Peyer's patch (tissue), 4 donors: Measurements from ENCODE around the gene PDLIM1. TPM values are rescaled to one million over a fixed set of nuclear protein-coding genes. Genes with fewer than 3 reads are reported as not detected.

Experiments used
- DNase-seq, 3 donors: peaks; one replicate each; pipeline ENCODE4 v3.0.0-alpha.2; 2017 to 2019
- H3K27ac ChIP-seq, 4 donors: fragments of 200-600 bp; sonication (generic); one replicate each; pipeline ENCODE4 v1.5.1; 2016 to 2019
- H3K27me3 ChIP-seq, 2 donors: fragments of 200-600 bp; sonication (generic); one replicate each; pipeline ENCODE4 v1.5.1; 2019
- H3K36me3 ChIP-seq, 3 donors: fragments of 200-600 bp; sonication (generic); one replicate each; pipeline ENCODE4 v1.5.1; 2016 to 2019
- H3K4me1 ChIP-seq, 4 donors: fragments of 200-600 bp; sonication (generic); one replicate each; pipeline ENCODE4 v1.5.1; 2016 to 2019
- H3K4me3 ChIP-seq, 4 donors: fragments of 200-600 bp; sonication (generic); 1 replicate in 3 of 4; 2 replicates in 1 of 4; pipeline ENCODE4 v1.5.1; 2016 to 2019; ENCODE audit warnings: mild to moderate bottlenecking in 1 of 4
- H3K9me3 ChIP-seq, 4 donors: fragments of 200-600 bp; sonication (generic); one replicate each; pipeline ENCODE4 v1.5.1; 2016 to 2019; ENCODE audit warnings: mild to moderate bottlenecking in 1 of 4
- CTCF ChIP-seq, 6 experiments: fragments of 450-650 bp in 4 of 6; fragments of 200-600 bp in 2 of 6; sonication (generic) in 1 of 6; IDR thresholded peaks; one replicate each; pipeline ENCODE4 v1.5.1; 2017 to 2019; ENCODE audit warnings: antibody characterized with exemption in 6 of 6, mild to moderate bottlenecking in 3 of 6, moderate library complexity in 1 of 6
- POLR2A ChIP-seq, 2 donors: fragments of 450-650 bp; IDR thresholded peaks; one replicate each; pipeline ENCODE4 v1.5.1; 2017; ENCODE audit warnings: antibody characterized with exemption in 2 of 2, mild to moderate bottlenecking in 2 of 2, moderate library complexity in 2 of 2
- total RNA-seq, 4 donors: library from RNA; depleted of rRNA; stranded (reverse); fragments of >200 nt; gene quantifications; one replicate each; pipeline ENCODE4 v1.1.0, GENCODE V29; 2016

Gene PDLIM1
- total RNA-seq, 4 donors from 2014 or later: 180 to 351 (median 240) TPM

GRCh38 chr10:95334805-95335144 is 44.0 kb upstream of the PDLIM1 start:
- Histone ChIP-seq H3K4me3 (no peak overlapping the region), H3K27me3 (no peaks in the 10 kb centered on the region), H3K27ac (peak overlapping the region; percentile 6 to 90 (median 62)), H3K36me3 (no peaks in the 10 kb centered on the region), H3K9me3 (no peaks in the 10 kb centered on the region), H3K4me1 (peaks cover 0 to 9% (median 0%) of the 10 kb centered on the region in 4 donors)
- TF ChIP-seq CTCF (IDR thresholded peaks at IDR 0.05) (no peak), POLR2A (IDR thresholded peaks at IDR 0.05) (no peak)
- DNase-seq: peak in 1 of 3 donors; percentile 21

DNA sequence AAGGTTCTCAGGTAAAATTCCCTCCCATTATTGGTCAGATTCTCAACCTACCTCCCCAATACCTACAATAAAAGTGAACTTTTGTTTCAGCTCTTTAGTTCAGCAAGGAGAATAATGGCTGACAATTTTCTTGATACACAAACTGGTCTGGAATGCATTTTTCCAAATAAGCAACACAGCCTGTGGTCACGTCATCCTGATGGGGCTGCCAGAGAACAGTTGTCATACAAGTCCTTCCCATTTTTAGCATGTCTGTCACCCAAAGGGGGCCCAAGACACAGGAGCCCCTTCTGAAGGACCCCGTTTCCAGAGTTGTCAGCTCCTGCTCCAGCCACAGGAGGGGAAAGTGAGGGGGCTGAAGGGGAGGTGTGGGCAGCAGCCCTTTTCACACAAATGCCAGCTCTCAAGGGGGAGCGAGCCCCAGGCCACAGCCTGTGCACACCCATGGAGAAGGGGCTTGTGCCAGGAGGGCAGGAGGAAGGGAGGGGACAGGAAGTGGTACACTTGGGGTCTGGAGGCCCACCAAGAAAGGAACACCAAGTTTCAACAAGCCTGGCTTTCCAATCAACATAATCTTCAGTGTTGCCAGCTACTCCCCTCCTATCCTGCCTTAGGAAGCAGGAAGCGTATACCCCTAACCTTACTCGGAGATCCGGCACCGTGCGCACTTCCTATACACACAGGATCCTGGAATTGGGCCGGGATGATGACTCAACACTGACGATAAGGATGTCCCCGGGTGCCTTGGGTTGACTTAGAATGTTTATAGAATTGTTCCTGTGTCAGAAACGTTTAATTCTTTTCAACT is 43.4 kb upstream of the PDLIM1 start:
- no peaks in the 10 kb centered on the region for H3K9me3 ChIP-seq
- no peak overlapping the region for H3K4me3 ChIP-seq
- H3K27ac ChIP-seq: peak overlapping the region; percentile 40 to 90 (median 72)
- TF ChIP-seq CTCF (IDR thresholded peaks at IDR 0.05) (no peak), POLR2A (IDR thresholded peaks at IDR 0.05) (no peak)
- H3K4me1 ChIP-seq: peaks cover 0 to 9% (median 0%) of the 10 kb centered on the region in 4 donors
- no peaks in the 10 kb centered on the region for H3K36me3 ChIP-seq
- no peaks in the 10 kb centered on the region for H3K27me3 ChIP-seq
- peak in 1 of 3 donors; percentile 81 for DNase-seq

DNA sequence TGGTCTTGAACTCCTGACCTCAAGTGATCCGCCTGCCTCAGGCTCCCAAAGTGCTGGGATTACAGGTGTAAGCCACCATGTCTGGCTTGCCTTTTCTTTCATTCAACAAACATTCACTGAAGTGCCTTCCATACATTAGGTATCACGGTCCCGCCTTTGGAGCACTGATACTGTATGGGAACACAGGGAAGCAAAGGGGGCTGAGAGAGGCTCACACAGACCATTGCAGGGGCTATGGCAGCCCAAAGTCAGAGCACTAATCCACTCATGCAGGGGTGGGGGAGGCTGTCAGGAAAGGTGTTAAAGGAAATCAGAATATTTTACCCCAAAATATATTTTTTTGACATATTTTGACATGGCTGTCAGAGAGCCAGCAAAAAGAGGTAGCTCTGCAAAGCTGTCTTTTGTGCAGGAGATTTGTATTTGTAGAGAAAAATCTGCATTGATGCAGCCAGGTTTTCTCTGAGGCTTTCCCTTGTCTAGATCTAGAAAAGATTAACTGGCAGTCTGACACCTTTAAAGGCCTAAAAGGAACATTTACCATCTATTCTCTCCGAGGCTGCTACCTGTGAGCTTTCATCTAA is 42.0 kb upstream of the PDLIM1 start:
- Histone ChIP-seq H3K27me3 (no peaks in the 10 kb centered on the region), H3K9me3 (no peaks in the 10 kb centered on the region), H3K4me1 (peaks cover 0 to 9% (median 0%) of the 10 kb centered on the region in 4 donors), H3K36me3 (no peaks in the 10 kb centered on the region), H3K4me3 (no peak overlapping the region), H3K27ac (peak overlapping the region in 1 of 4 donors; percentile 90)
- peak in 1 of 3 donors; percentile 30 for DNase-seq
- no peak for TF ChIP-seq POLR2A (IDR thresholded peaks at IDR 0.05)
- TF ChIP-seq CTCF (IDR thresholded peaks at IDR 0.05): no peak

GRCh38 chr10:95331596-95332130 is 40.9 kb upstream of the PDLIM1 start:
- DNase-seq: no peak
- peak overlapping the region in 1 of 4 donors; percentile 23 for H3K27ac ChIP-seq
- no peak overlapping the region for H3K4me3 ChIP-seq
- no peaks in the 10 kb centered on the region for H3K9me3 ChIP-seq
- TF ChIP-seq POLR2A (IDR thresholded peaks at IDR 0.05) (no peak), CTCF (IDR thresholded peaks at IDR 0.05) (no peak)
- H3K27me3 ChIP-seq: no peaks in the 10 kb centered on the region
- H3K4me1 ChIP-seq: peaks cover 0 to 14% (median 0%) of the 10 kb centered on the region in 4 donors
- H3K36me3 ChIP-seq: no peaks in the 10 kb centered on the region

DNA sequence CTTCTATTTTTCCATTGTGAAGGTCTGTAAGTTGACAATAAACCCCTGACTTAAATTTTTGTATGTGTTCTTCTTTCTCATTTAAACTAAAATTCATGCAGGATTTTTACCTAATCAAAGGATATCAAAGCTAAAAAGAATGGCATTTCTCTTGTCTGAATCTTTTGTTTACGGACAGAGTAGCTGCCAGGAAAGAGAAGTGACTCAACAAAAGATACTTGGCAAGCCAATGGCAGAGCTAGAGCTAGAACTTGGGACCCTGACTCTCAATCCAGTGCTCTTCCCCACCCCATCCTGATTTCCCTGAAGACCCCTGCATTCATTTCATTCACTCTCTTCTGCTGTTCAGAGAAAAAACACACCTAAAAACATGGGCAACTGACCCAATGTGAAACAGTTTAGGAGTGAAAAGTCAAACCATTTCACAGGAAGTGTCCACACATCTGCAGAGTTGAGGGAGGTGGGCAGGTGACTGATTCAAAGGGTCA is 40.2 kb upstream of the PDLIM1 start:
- no peak for DNase-seq
- no peak overlapping the region for H3K4me3 ChIP-seq
- peak overlapping the region in 1 of 4 donors; percentile 23 for H3K27ac ChIP-seq
- H3K27me3 ChIP-seq: no peaks in the 10 kb centered on the region
- no peaks in the 10 kb centered on the region for H3K36me3 ChIP-seq
- TF ChIP-seq CTCF (IDR thresholded peaks at IDR 0.05): no peak
- TF ChIP-seq POLR2A (IDR thresholded peaks at IDR 0.05): no peak
- H3K9me3 ChIP-seq: no peaks in the 10 kb centered on the region
- H3K4me1 ChIP-seq: peaks cover 0 to 14% (median 0%) of the 10 kb centered on the region in 4 donors
